Cardiac fibroblast (primary cell): ENCODE data around the gene PLXDC2.

Experiments used
- DNase-seq, 2 donors: peaks; one replicate each; pipeline versions ENCODE4 v3.0.0 to v3.0.0-alpha.2; 2010; ENCODE audit warnings: low read depth in 2 of 2
- H3K4me3 ChIP-seq, 2 donors: replicated peaks in 1 of 2; 1 replicate in 1 of 2; 2 replicates in 1 of 2; pipeline ENCODE4 v1.5.1; 2011; ENCODE audit warnings: low read depth in 2 of 2, low read length in 2 of 2, mild to moderate bottlenecking in 2 of 2, moderate library complexity in 1 of 2
- TF ChIP-seq, protein P1 (sequence below): IDR thresholded peaks from one replicate; pipeline ENCODE4 v1.5.1; 2011; ENCODE audit warnings: low read depth, mild to moderate bottlenecking, low read length, inconsistent platforms

PLXDC2 gene

DNA sequence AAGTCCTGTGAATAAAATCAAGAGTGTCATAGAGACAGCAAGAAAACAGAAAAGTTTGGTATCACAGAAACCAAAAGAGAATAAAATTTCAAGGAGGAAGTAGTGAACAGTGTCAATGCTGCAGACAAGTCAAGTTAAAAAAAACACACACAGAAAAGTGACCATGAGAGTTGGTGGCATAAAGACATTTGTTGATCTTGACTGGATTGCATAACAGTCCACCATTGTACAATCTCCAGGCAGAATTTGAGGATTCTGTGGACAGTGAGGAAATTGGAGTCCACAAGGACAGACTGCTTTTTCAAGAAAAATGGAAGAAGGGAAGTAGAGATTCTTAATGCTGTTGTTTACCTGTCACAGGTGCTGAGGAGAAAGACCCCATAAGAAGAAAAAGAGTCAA is 412.5 kb downstream of the PLXDC2 start:
- DNase-seq: no peak
- TF ChIP-seq, protein P1, sequence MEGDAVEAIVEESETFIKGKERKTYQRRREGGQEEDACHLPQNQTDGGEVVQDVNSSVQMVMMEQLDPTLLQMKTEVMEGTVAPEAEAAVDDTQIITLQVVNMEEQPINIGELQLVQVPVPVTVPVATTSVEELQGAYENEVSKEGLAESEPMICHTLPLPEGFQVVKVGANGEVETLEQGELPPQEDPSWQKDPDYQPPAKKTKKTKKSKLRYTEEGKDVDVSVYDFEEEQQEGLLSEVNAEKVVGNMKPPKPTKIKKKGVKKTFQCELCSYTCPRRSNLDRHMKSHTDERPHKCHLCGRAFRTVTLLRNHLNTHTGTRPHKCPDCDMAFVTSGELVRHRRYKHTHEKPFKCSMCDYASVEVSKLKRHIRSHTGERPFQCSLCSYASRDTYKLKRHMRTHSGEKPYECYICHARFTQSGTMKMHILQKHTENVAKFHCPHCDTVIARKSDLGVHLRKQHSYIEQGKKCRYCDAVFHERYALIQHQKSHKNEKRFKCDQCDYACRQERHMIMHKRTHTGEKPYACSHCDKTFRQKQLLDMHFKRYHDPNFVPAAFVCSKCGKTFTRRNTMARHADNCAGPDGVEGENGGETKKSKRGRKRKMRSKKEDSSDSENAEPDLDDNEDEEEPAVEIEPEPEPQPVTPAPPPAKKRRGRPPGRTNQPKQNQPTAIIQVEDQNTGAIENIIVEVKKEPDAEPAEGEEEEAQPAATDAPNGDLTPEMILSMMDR: no peak
- H3K4me3 ChIP-seq: no peak overlapping the region

GRCh38 chr10:20232079-20232705 is 416.0 kb downstream of the PLXDC2 start:
- no peak for DNase-seq
- no peak overlapping the region for H3K4me3 ChIP-seq
- TF ChIP-seq, protein P1: no peak

DNA sequence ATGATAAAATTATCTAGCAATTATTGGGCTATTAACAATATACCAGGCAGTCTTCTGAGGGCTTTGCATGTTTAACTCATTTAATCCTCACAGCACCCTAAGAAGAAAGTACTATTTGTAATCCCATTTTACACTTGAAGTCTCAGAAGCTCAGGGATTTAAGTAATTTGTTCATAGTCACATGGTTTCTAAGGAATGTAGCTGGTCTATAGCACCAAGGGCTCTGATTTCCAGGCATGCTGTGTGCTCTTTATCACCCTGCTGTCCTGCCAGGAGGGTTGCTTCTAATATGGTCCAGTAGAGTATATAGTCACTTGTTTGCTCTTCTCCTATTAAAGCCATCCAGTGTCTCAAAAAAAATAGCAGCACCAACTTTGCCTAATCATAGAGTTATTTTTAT is 417.2 kb downstream of the PLXDC2 start:
- H3K4me3 ChIP-seq: no peak overlapping the region
- TF ChIP-seq, protein P1: no peak
- DNase-seq: no peak

DNA sequence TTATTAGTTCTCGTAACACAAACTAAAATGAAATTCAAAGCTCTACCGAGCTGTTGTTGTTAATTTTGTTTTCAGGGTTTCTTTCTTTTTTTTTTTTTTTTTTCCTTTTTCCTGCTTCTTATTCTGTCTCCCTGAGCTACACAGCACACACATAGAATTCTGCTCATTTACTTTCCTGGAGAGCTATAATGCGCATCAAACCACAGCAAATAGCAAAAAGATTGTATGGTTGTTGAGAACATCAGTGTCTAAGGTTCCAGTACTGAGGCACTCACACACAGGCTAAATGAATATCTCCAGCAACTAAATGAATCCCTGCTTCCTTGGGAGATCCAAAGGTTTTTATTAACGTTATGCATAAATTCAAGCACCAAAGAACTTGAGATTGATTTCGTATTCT is 418.3 kb downstream of the PLXDC2 start:
- TF ChIP-seq, protein P1: no peak
- no peak for DNase-seq
- H3K4me3 ChIP-seq: no peak overlapping the region

GRCh38 chr10:20237091-20237570 is 420.9 kb downstream of the PLXDC2 start:
- TF ChIP-seq, protein P1: no peak
- no peak overlapping the region for H3K4me3 ChIP-seq
- DNase-seq: no peak

- no peak for DNase-seq
- no peak overlapping the region for H3K4me3 ChIP-seq
- TF ChIP-seq, protein P1: no peak
Measured at GRCh38 chr10:20237586-20237985, 421.4 kb downstream of the PLXDC2 start.

GRCh38 chr10:20240643-20241042 is 424.4 kb downstream of the PLXDC2 start:
- no peak for DNase-seq
- H3K4me3 ChIP-seq: no peak overlapping the region
- TF ChIP-seq, protein P1: no peak
